ENCODE results near the gene GPHN.

DNA sequence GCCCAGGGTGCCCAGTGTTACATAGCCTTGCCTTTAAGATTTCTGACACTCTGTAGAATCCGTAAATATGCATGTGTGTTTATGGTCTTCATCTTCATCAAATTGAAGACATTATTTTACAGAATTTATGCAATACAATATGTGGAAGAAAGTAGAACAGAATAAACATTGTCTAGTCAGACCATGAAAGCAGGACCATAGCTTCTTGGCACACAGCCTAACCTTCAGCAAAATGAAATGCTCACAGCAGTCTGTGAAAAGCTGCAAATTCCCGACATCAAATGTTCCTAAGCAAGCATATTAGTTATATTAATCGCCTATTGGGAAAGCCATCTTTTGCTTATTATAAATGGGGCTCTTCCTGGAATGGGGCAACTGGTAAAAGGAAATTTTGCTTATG is 570.0 kb downstream of the GPHN start:
- TF ChIP-seq, protein P1, sequence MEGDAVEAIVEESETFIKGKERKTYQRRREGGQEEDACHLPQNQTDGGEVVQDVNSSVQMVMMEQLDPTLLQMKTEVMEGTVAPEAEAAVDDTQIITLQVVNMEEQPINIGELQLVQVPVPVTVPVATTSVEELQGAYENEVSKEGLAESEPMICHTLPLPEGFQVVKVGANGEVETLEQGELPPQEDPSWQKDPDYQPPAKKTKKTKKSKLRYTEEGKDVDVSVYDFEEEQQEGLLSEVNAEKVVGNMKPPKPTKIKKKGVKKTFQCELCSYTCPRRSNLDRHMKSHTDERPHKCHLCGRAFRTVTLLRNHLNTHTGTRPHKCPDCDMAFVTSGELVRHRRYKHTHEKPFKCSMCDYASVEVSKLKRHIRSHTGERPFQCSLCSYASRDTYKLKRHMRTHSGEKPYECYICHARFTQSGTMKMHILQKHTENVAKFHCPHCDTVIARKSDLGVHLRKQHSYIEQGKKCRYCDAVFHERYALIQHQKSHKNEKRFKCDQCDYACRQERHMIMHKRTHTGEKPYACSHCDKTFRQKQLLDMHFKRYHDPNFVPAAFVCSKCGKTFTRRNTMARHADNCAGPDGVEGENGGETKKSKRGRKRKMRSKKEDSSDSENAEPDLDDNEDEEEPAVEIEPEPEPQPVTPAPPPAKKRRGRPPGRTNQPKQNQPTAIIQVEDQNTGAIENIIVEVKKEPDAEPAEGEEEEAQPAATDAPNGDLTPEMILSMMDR (IDR thresholded peaks at IDR 0.05; ENCODE audit: low read length) = no peak
- TF ChIP-seq EZH2 (IDR thresholded peaks at IDR 0.05; ENCODE audit: borderline replicate concordance, low read length) = no peak
